IPS-NIHi7 (cell line): ENCODE measurements around the gene TMEM243.
"Not testable (repeated sequence)": the region's sequence is repeated elsewhere in the genome, so short reads cannot be mapped to it uniquely, and the experiment has no call there.

Source experiments
- DNase-seq: peaks from one replicate; pipeline ENCODE4 v3.0.0; 2012; ENCODE audit warnings: mixed read lengths; ENCODE audit errors: extremely low spot score

TMEM243 gene, protein sequence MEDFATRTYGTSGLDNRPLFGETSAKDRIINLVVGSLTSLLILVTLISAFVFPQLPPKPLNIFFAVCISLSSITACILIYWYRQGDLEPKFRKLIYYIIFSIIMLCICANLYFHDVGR

DNA sequence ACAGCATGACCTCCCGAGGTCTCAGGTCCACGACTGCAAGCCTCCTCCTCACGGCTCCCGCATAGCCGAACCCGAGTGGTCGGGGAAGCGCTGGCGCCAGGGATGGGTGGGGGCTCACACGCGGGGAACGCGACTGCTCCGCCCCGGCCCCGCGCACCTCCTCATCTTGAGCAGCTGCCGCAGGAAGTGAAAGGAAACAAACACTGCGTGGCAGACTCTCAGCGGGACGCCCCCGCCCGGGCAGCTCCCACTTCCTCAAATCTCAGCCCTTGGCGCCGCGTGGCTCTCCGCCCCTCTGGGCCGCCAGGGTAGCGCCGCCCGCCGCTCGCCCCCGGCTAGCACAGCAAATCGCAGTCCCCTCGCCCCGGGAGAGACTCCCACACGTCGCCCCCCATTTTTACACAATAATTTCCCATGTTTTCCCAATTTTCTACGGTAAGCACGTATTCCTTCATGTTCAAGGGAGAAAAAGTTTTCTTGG is at the start of gene TMEM243:
Gene TMEM243 (minus strand): TSS at position 188 of the 481 bp plus-strand sequence. CDS start 229 bp downstream, outside the sequence.
- peak; percentile 66 for DNase-seq

- DNase-seq = no peak
Measured at GRCh38 chr7:87267239-87267900, 47.8 kb upstream of the TMEM243 start.

DNA sequence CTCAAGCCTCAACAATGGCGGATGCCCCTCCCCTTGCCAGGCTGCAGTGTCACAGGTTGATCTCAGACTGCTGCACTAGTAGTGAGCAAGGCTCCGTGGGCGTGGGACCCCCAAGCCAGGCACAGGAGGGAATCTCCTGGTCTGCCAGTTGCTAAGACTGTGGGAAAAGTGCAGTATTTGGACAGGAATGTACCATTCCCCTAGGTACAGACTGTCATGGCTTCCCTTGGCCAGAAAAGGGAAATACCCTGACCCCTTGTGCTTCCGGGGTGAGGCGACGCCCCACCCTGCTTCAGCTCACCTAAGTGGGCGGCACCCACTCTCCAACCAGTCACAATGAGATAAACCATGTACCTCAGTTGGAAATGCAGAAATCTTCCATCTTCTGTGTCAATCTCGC is 44.0 kb upstream of the TMEM243 start:
- no peak for DNase-seq

GRCh38 chr7:87253589-87254087 is 34.1 kb upstream of the TMEM243 start:
- DNase-seq = no peak

DNA sequence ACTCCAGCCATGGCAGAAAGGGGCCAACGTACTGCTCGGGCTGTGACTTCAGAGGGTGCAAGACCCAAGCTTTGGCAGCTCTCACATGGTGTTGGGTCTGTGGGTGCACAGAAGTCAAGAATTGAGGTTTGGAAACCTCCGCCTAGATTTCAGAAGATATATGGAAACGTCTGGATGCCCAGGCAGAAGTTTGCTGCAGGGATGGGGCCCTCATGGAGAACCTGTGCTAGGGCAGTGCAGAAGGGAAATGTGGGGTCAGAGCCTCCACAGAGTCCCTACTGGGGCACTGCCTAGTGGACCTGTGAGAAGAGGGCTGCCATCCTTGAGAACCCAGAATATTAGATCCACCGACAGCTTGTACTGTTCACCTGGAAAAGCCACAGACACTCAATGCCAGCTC is 26.1 kb upstream of the TMEM243 start:
- DNase-seq = not testable (repeated sequence)

- DNase-seq = not testable (repeated sequence)
Measured at GRCh38 chr7:87238464-87239051, 19.0 kb upstream of the TMEM243 start.

- no peak for DNase-seq
Measured at GRCh38 chr7:87234949-87235348, 15.4 kb upstream of the TMEM243 start.

DNA sequence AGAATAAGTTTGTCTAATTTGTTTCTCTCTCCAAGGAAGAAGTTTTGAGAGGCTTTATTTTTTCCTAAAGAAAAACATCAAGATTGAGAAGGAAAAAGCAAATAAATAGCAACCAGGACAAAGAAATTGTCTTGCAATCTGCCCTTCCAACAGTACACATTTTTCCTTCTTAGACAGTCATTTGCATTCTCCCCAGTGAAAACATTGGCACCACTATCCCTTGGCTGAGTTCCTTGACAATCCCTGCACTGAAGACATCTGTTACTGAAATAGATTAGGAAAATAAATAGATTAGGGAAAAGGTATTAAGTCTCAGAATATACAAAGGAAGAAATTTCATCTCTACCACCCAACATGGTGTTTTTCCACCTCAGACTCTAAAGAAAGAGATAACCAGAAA is 12.2 kb upstream of the TMEM243 start:
- DNase-seq = no peak

DNA sequence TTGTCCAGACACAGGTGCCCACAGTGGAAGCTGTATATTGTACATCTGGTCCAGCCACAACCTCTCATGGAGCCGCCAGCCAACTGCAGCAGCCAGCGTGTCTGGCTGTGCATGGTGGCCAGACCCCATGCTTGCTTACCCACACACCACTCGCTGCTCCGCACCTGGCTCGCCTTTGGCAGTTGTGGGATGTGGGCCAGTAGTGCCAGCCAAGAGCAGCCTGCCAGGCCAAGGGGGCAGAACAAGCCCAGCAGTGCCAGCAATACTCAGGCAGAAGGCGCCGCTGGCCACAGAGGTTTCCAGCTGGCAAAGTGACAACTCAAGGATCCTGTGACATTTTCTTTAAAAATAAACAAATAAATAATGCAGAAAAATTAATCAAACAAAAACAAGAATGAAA is 11.7 kb upstream of the TMEM243 start:
- no peak for DNase-seq

DNA sequence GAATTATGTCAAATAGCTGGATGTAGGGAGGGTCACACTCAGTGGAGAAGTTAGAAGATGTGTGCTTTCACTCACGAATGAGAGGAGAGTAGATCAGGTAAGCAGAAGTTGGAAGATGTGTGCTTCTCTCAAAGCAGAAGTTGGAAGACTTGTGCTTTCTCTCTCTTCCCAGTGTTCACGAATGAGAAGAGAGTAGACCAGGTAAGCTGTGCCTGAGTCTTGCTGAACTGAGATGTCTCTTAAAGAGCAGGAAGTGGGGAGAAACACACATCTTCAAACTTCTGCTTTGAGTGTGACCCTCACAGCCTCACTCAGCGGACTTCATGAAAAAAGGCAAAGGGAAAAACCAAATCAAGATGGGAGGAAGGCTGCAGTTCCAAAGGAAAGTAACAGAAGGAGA is 7.0 kb upstream of the TMEM243 start:
- no peak for DNase-seq

DNA sequence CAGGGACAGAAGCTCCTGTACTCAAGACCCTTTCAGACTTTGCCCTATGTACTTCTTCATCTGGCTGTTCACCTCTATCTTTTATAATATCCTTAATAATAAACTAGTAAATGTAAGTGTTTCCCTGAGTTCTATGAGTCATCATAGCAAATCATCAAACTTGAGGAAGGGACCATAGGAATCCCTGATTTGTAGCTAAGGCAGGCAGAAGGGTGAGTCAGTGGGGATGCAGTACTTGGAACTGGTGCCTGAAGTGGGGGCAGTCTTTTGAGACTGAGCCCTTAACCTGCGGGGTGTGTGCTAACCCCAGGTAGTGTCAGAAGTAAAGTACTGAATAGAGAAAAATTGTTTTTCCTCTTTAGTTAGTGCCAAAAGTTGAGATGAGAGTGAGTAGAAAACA is 6.2 kb upstream of the TMEM243 start:
- no peak for DNase-seq

- DNase-seq = no peak
Measured at GRCh38 chr7:87223666-87224065, 4.1 kb upstream of the TMEM243 start.

DNA sequence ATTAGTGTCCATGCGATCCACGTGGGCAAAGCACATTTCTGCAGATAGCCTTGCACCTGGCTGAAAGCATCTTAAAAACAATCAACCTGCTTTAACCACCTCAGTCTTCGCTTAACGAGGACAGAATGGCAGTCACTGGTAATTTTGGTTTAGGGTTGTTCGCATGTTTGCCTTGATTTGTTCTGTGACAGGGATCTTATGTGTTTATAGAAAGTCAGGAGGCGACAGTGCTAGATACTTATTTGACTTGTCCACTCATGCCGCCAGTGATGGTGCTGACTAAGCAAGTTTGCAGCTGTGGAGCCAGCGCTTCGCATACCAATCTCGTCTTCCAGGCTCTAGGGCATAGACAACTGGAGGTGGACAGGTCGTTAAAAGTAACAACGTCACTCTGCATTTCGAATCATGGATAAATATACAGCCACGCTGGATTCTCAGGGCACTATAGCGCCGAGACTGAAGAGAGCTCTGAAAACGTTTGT is 1.2 kb upstream of the TMEM243 start:
- no peak for DNase-seq

DNA sequence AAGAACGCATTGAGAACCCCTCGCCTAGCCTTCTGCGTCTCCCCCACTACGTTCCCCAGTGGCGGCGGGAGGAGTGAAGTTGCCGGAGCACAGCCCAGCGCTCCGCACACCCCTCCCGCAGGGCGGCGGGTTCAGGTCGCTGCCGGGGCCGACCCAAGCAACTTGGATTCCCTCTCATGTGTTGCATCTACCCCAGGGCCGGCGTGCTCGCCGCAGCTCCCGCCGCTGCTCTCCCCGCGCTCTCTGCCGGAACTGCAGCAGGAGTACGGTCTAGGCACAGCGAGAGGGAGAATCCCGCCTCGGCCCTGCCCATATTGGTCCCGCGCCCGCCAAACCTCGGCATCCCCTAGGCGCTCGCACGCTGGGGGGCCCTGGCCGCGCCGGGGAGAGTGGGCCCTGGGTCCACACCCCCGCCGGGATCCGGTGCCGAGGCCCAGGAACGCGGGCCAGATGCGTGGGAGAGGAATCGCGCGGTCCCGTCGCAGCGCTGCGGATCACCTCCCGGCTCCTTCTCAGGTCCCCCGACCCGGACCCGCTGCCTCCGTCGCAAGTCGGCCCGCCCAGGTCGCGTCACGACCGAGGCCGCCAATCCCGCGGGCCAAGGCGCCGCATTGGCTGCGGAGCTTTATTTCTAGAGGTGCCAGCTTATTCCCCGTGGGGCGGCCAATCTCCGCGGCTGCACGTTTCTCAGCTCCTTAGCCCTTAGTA is 648 bp upstream of the TMEM243 start:
- DNase-seq = peak; percentile 95

GRCh38 chr7:87218796-87219544 is 562 bp downstream of the TMEM243 start:
- DNase-seq = peak; percentile 76

GRCh38 chr7:87217983-87218653 is 1.4 kb downstream of the TMEM243 start:
- no peak for DNase-seq

DNA sequence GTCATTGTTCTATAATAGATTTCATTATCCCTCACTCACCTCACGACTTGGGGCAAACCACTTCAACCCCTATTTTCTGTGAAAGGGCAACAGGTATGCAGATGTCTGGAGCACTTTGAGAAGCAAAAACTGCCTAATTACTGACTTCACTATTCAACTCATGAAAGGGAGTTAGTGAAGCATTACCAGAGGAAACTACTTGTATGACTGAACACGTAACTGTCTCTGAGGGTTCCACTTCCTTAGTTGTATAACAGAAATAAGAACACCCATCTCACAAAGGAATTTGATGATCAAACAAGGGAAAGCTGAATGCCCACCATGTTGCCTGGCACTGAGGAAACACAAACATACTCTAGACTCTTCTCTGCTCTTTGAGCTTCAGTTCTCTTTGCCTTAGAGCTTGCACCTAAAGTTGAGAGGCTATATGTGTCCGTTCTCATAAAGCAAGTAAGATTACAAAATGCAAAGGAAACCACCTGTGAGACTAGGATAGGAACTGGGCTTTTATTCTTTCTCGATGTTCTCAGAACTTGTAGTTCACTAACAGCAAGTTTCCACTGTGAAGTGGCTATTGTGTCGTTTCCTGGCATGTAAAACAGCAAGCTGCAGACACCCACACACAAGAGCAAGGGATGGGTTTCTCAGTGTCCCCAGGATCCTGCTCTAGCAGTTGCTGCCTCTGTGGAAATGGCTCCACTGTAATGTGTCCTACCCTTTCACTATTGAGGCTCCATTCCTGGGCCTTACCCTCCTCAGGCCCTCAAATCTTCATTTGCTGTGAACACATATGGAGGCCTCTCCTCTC is 2.6 kb downstream of the TMEM243 start:
- no peak for DNase-seq

- no peak for DNase-seq
Measured at GRCh38 chr7:87215046-87215445, 4.5 kb downstream of the TMEM243 start.

- no peak for DNase-seq
Measured at GRCh38 chr7:87213811-87214210, 5.7 kb downstream of the TMEM243 start.

DNA sequence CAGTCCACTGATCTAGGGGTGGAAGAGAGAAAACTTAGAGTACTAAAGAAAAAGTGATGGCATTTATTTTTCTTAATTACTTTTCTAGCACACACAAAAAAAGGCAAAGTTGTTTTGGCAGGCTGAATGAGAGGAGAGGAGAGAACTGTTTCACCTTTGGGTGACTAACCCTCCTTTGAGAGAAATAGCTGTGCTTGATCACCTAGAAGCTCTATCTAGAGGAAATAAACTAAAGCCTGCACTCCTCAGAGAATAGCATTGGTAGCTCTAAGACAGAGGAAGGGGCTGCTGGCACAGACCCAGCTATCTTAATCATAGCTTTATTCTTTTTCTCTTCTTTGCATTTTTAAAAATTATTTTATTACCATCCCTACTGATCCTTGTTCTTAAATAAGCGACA is 6.3 kb downstream of the TMEM243 start:
- DNase-seq = no peak
